Activated CD4-positive, alpha-beta T cell treated with anti-CD3 and anti-CD28 coated beads, Interleukin-2, amount 50 U/mL, for 1 hour (primary cell): ENCODE results near the gene CPD.
"Not testable (repeated sequence)": the region's sequence is repeated elsewhere in the genome, so short reads cannot be mapped to it uniquely, and the experiment has no call there.

ENCODE experiments used
- DNase-seq: peaks from one replicate; pipeline ENCODE4 v3.0.0-alpha.2; 2020

CPD gene

GRCh38 chr17:30378825-30379302 lies at the start of gene CPD:
Gene CPD (plus strand): TSS chr17:30378927. CDS start chr17:30378981, 54 bp downstream.
- DNase-seq = peak; percentile 98

- DNase-seq = peak; percentile 50
Observed at GRCh38 chr17:30332057-30332542, 46.6 kb upstream of the CPD start.

GRCh38 chr17:30333503-30334360 lies 45.0 kb upstream of the CPD start, which contains the start of gene TMIGD1:
Gene TMIGD1 (minus strand): TSS chr17:30334057. CDS start chr17:30332133, 1,924 bp downstream.
- DNase-seq = no peak

- DNase-seq = no peak
Observed at GRCh38 chr17:30334421-30334820, 44.3 kb upstream of the CPD start.

- DNase-seq = peak; percentile 53
Observed at GRCh38 chr17:30336369-30337171, 42.2 kb upstream of the CPD start.

GRCh38 chr17:30337393-30337999 lies 41.2 kb upstream of the CPD start:
- DNase-seq = no peak

GRCh38 chr17:30339086-30339485 lies 39.6 kb upstream of the CPD start:
- DNase-seq = no peak

GRCh38 chr17:30340801-30341356 lies 37.8 kb upstream of the CPD start:
- DNase-seq = no peak

GRCh38 chr17:30341703-30342249 lies 37.0 kb upstream of the CPD start:
- DNase-seq = no peak

GRCh38 chr17:30343244-30343643 lies 35.5 kb upstream of the CPD start:
- DNase-seq = not testable (repeated sequence)

GRCh38 chr17:30343796-30344195 lies 34.9 kb upstream of the CPD start:
- no peak for DNase-seq

- DNase-seq = no peak
Observed at GRCh38 chr17:30344283-30345088, 34.2 kb upstream of the CPD start.

- DNase-seq = no peak
Observed at GRCh38 chr17:30345089-30345433, 33.7 kb upstream of the CPD start.

- DNase-seq = no peak
Observed at GRCh38 chr17:30345527-30346075, 33.1 kb upstream of the CPD start.

GRCh38 chr17:30346221-30346795 lies 32.4 kb upstream of the CPD start:
- DNase-seq = no peak

- no peak for DNase-seq
Observed at GRCh38 chr17:30347488-30347887, 31.2 kb upstream of the CPD start.

GRCh38 chr17:30349252-30349651 lies 29.5 kb upstream of the CPD start:
- no peak for DNase-seq

GRCh38 chr17:30351263-30351662 lies 27.5 kb upstream of the CPD start:
- DNase-seq = not testable (repeated sequence)

- no peak for DNase-seq
Observed at GRCh38 chr17:30351735-30352134, 27.0 kb upstream of the CPD start.

- DNase-seq = no peak
Observed at GRCh38 chr17:30352240-30352814, 26.4 kb upstream of the CPD start.

- no peak for DNase-seq
Observed at GRCh38 chr17:30354701-30355100, 24.0 kb upstream of the CPD start.
